Gastrocnemius medialis (tissue), 4 donors: ENCODE results near the gene TDRD7.

Experiments used
- POLR2A ChIP-seq, 2 donors: fragments of 450-650 bp; IDR thresholded peaks; one replicate each; pipeline ENCODE4 v1.6.1; 2017; ENCODE audit warnings: antibody characterized with exemption in 2 of 2, mild to moderate bottlenecking in 2 of 2, moderate library complexity in 2 of 2
- TF ChIP-seq, protein P1 (sequence below), 5 experiments: fragments of 450-650 bp in 3 of 5; fragments of 200-600 bp in 2 of 5; sonication (generic) in 2 of 5; IDR thresholded peaks in 4 of 5; conservative IDR thresholded peaks in 1 of 5; 1 replicate in 4 of 5; 2 replicates in 1 of 5; pipeline ENCODE4 v1.5.1; 2016 to 2019; ENCODE audit warnings: antibody characterized with exemption in 5 of 5, mild to moderate bottlenecking in 3 of 5, moderate library complexity in 3 of 5

DNA sequence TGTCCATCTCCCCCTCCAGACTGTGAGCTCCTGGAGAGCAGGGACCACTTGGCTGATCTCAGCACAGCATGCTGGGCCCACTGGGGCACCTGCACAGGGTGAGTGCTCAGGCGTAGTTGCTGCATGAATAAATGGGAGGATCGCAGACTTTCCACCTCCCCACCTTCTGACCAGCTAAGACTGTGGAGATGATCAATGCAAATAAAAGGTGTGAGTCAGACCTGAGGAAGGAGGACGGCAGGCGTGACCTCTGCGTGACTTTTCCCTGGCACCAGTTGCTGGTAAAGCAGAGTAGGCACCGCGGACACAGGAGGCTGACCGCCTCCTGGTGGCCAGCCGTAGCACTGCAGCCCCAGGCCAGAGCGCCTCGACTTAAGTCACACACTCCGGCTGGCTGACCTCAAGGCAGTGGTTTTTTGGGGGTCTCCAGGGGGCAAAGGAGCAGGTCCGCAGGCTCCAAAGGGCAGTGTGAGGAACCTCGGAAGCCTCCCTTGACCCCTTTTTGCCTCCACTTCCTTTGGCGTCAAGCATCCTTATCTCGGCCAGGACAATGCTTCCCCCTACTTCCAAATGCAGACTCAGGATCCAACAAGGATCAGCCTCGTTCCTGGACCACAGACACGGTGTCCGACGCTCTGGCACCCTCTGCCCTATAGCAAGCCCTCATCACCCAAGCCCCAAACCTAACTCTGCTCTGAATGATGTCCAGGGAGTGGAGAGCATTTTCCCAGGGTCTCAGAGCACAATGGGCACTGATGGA is 12.7 kb upstream of the TDRD7 start:
- TF ChIP-seq, protein P1, sequence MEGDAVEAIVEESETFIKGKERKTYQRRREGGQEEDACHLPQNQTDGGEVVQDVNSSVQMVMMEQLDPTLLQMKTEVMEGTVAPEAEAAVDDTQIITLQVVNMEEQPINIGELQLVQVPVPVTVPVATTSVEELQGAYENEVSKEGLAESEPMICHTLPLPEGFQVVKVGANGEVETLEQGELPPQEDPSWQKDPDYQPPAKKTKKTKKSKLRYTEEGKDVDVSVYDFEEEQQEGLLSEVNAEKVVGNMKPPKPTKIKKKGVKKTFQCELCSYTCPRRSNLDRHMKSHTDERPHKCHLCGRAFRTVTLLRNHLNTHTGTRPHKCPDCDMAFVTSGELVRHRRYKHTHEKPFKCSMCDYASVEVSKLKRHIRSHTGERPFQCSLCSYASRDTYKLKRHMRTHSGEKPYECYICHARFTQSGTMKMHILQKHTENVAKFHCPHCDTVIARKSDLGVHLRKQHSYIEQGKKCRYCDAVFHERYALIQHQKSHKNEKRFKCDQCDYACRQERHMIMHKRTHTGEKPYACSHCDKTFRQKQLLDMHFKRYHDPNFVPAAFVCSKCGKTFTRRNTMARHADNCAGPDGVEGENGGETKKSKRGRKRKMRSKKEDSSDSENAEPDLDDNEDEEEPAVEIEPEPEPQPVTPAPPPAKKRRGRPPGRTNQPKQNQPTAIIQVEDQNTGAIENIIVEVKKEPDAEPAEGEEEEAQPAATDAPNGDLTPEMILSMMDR (IDR thresholded peaks at IDR 0.05 in 4 of 5, conservative IDR thresholded peaks at IDR 0.05 in 1 of 5): peak; percentile 32 to 75 (median 61)
- TF ChIP-seq POLR2A (IDR thresholded peaks at IDR 0.05): no peak
